Measurements from ENCODE around the gene CELF4. TPM values are rescaled to one million over a fixed set of nuclear protein-coding genes. Genes with fewer than 3 reads are reported as not detected.

The CELF4 gene
- total RNA-seq, 6 donors from 2014 or later, result 0.15 to 1.4 (median 0.81) TPM; not detected in 1

- Histone ChIP-seq H3K27ac (no peak overlapping the region), H3K4me1 (no peaks in the 10 kb centered on the region), H3K4me3 (no peak overlapping the region), H3K9me3 (no peaks in the 10 kb centered on the region), H3K27me3 (no peaks in the 10 kb centered on the region), H3K36me3 (no peaks in the 10 kb centered on the region)
- no peak for ATAC-seq (ENCODE audit: low FRiP score in 2 of 2)
- DNase-seq, result no peak
- WGBS, 2 donors, result 61 to 85% methylated on average over 5 to 10 of the region's 10 CpGs
- TF ChIP-seq CTCF (IDR thresholded peaks at IDR 0.05), result no peak
- no peak for TF ChIP-seq EP300 (IDR thresholded peaks at IDR 0.05)
- TF ChIP-seq POLR2A (IDR thresholded peaks at IDR 0.05), result no peak
- TF ChIP-seq POLR2AphosphoS5 (IDR thresholded peaks at IDR 0.05), result no peak
Measured at GRCh38 chr18:37320317-37320716, 245.3 kb downstream of the CELF4 start.

GRCh38 chr18:37318360-37319355, 246.9 kb downstream of the CELF4 start:
- 79 to 82% methylated on average over 8 to 16 of the region's 16 CpGs for WGBS, 2 donors
- H3K4me1 ChIP-seq, result no peaks in the 10 kb centered on the region
- no peaks in the 10 kb centered on the region for H3K36me3 ChIP-seq
- no peak for TF ChIP-seq EP300 (IDR thresholded peaks at IDR 0.05)
- no peak for TF ChIP-seq POLR2A (IDR thresholded peaks at IDR 0.05)
- TF ChIP-seq POLR2AphosphoS5 (IDR thresholded peaks at IDR 0.05), result no peak
- TF ChIP-seq CTCF (IDR thresholded peaks at IDR 0.05), result no peak
- no peaks in the 10 kb centered on the region for H3K27me3 ChIP-seq
- no peak overlapping the region for H3K27ac ChIP-seq
- DNase-seq (no peak), ATAC-seq (ENCODE audit: low FRiP score in 2 of 2) (no peak)
- H3K4me3 ChIP-seq, result no peak overlapping the region
- H3K9me3 ChIP-seq, result no peaks in the 10 kb centered on the region

DNA sequence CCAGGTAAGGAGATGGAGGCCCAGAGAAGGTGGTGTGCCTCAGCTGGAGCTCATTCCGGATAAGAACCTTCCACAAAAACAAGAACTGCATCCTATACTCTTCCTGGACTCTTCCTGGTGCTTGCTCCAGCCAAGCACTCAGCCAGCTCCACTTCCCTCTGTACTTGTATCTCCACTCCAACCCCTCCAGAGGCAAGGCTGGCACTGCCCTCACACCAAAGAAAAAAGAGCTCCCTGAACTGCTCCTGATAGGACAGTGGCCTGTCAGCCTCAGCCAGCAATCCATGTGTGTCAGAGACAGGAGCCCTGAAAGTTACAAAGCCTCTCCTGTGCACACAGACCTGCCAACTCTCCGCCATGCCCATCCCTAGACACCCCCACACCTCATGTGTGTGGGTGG, 248.1 kb downstream of the CELF4 start:
- no peak overlapping the region for H3K4me3 ChIP-seq
- no peak overlapping the region for H3K27ac ChIP-seq
- H3K27me3 ChIP-seq, result no peaks in the 10 kb centered on the region
- H3K9me3 ChIP-seq, result no peaks in the 10 kb centered on the region
- TF ChIP-seq EP300 (IDR thresholded peaks at IDR 0.05) (no peak), POLR2AphosphoS5 (IDR thresholded peaks at IDR 0.05) (no peak), POLR2A (IDR thresholded peaks at IDR 0.05) (no peak), CTCF (IDR thresholded peaks at IDR 0.05) (no peak)
- ATAC-seq (ENCODE audit: low FRiP score in 2 of 2) (no peak), DNase-seq (no peak)
- 57 to 66% methylated on average over 1 to 2 of the region's 2 CpGs for WGBS, 2 donors
- H3K4me1 ChIP-seq, result no peaks in the 10 kb centered on the region
- H3K36me3 ChIP-seq, result no peaks in the 10 kb centered on the region

DNA sequence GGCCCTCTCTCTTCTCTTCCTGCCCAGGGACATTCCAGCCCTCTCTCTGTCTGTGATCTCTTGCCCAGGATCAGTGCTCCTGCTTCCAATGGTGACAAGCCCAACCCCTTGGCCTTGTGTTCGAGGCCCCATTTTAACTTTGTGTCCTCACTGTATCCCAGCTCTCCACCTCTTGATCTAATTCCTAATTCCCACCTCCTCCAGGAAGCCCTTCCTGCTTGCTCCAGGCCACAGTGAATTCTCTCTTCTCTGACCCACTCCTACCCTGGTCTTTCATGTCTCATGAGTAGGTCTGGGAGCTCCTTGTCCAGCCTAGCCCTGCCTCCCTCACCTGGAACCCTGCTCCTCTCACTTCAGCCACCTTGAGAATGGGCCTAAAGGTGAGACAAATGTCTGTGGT, 249.1 kb downstream of the CELF4 start:
- H3K36me3 ChIP-seq, result no peaks in the 10 kb centered on the region
- no peak overlapping the region for H3K27ac ChIP-seq
- no peak for DNase-seq
- ATAC-seq (ENCODE audit: low FRiP score in 2 of 2), result no peak
- H3K27me3 ChIP-seq, result no peaks in the 10 kb centered on the region
- TF ChIP-seq EP300 (IDR thresholded peaks at IDR 0.05), result no peak
- TF ChIP-seq POLR2A (IDR thresholded peaks at IDR 0.05), result no peak
- TF ChIP-seq POLR2AphosphoS5 (IDR thresholded peaks at IDR 0.05), result no peak
- TF ChIP-seq CTCF (IDR thresholded peaks at IDR 0.05), result no peak
- H3K4me1 ChIP-seq, result no peaks in the 10 kb centered on the region
- no peak overlapping the region for H3K4me3 ChIP-seq
- WGBS, 2 donors, result 70 to 86% methylated on average over 1 of the region's 1 CpG
- H3K9me3 ChIP-seq, result no peaks in the 10 kb centered on the region

Data from upper lobe of left lung (tissue), 6 donors.